Measurements from ENCODE around the gene MACROD1.

Gene MACROD1

DNA sequence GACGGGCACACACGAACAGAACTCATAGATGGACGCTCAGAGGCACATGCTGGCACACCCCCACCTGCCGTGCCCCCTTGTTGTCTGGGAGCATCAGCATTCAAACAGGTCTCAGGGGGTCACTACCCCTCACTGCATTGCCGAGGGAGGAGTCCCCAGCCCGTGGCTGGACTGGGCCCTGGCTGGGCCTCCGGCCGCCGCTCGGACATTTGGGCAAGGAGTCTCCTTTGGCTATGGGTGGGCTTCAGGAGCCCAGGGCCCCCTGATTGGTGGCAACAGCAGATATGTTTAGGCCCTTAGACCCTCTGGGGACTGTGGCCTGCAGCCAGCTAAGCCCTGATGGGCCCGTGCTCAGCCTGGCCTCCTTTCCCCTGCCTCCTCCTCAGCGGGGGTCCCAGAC lies 88.3 kb downstream of the MACROD1 start:
- DNase-seq (ENCODE audit: low spot score) (no peak), FAIRE-seq (no peak)

GRCh38 chr11:64076758-64077157 lies 89.2 kb downstream of the MACROD1 start:
- FAIRE-seq = no peak
- DNase-seq (ENCODE audit: low spot score) = no peak

DNA sequence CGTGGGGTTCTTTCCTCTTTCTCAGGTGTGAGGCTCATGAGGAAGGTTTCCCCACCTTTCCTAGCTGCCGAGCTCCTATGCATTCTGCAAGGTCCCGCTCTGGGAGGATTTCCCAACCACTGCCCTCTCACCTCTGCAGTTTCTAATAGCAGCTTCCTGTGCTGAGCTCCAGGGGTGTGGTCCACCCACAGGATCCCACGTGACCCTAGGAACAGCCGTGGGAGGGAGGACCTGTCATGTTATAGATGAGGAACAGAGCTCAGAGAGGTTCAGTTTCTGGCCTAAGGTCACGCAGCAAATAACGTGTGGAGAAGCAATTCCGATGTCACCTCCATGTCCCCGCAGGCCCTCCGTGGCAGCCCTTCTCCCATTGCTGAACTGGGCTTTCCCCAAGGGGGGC lies 91.7 kb downstream of the MACROD1 start:
- no peak for FAIRE-seq
- no peak for DNase-seq (ENCODE audit: low spot score)

- FAIRE-seq = no peak
Measured at GRCh38 chr11:64073542-64073941, 92.4 kb downstream of the MACROD1 start.

GRCh38 chr11:64072871-64073270 lies 93.0 kb downstream of the MACROD1 start:
- no peak for FAIRE-seq
- no peak for DNase-seq (ENCODE audit: low spot score)

More at GRCh38 chr11:64073542-64073941, 92.4 kb downstream of the MACROD1 start:
- no peak for DNase-seq (ENCODE audit: low spot score)

GRCh38 chr11:64072403-64072802 lies 93.5 kb downstream of the MACROD1 start:
- DNase-seq (ENCODE audit: low spot score) (no peak), FAIRE-seq (no peak)

DNA sequence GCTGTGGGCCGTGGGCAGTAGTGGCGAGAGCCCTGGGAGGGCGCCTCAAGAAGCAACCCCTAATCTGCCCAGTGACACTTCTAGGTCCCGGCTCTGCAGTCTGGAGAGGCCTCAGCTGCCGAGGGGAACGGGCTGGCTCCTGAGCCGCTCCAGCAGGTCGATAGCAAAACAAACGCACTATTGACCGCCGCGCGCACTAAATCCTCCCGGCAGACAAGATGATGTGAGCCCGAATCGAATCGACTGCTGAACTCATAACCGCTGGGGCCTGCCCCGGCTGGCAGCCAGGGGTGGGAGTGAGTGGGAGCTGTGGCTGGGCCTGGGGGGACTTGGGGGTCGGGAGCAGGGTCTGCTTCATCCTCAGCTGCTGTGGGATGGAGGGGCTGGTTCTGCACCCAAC lies 94.1 kb downstream of the MACROD1 start:
- FAIRE-seq = no peak

DNA sequence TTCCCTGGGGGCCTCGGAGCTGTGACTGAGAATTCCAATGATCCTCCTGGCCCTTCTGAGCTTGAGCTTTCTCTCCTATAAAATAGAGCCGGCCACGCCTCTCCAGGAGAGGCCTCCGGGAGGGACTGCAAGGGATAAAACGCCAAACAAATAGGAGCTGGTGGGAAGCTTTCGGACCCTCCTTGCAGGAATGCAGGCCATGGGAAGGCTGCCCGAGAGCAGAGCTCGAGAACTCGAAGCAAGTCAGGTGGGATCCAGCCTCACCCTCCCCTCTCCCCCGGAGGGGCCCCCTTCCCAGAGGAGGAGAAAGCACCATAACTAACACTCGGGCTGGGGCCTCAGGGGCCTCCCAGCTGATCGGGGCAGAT lies 95.6 kb downstream of the MACROD1 start:
- FAIRE-seq = no peak
- DNase-seq (ENCODE audit: low spot score) = no peak

More for the DNA sequence above, 94.1 kb downstream of the MACROD1 start:
- no peak for DNase-seq (ENCODE audit: low spot score)

GRCh38 chr11:64069401-64070313 lies 96.3 kb downstream of the MACROD1 start:
- DNase-seq (ENCODE audit: low spot score) (no peak), FAIRE-seq (no peak)

GRCh38 chr11:64068705-64069400 lies 97.1 kb downstream of the MACROD1 start:
- DNase-seq (ENCODE audit: low spot score) (no peak), FAIRE-seq (no peak)

DNA sequence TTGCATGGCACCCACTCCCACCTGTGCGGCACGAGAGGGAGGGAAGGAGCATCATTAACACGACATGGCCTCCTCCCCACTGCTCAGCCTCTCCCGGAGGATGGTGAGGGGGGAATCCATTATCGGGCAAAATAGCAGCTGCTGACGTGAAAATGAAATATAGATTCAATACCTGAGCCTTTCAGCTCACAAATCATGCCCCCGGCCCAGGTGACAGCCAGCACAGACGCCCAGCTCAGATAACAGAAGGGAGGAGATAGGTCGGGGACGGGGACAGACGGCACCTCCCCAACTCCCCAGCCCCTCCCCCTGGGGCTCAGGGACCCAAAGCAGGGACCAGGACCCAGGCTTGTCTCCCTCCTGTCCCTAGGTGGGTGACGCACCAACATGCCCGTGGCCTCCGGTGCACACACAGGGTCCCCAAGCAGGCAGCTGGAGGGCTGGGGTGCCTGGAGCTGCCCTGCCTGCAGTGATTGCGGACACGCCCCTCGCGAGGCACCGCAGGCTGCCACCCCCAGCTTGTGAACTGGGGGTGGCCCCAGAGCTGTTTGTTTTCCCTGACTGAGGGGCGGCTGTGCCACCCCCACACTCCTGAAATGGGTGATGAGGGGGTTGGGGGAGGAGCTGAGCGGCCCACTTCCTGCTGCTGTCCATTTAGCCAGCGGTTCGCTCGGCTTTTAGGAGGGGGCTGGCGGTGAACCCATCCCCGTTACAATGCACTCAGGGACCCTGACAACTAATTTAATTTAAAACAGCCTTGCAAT lies 98.5 kb downstream of the MACROD1 start:
- DNase-seq (ENCODE audit: low spot score) = no peak
- no peak for FAIRE-seq

DNA sequence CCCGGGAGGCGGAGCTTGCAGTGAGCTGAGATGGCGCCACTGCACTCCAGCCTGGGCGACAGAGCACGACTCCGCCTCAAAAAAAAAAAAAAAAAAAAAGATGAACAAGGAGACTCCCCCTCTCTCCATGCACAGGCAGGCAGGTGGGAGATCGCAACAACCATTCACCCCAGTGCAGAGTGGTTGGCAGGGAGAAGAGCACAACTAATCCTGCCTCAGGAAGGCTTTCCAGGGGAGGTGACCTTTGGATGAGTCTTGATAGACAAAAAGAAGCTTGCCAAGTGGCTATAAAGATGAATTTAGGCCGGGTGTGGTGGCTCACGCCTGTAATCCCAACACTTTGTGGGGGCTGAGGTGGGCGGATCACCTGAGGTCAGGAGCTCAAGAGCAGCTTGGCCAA lies 100.2 kb downstream of the MACROD1 start:
- no peak for FAIRE-seq
- no peak for DNase-seq (ENCODE audit: low spot score)

DNA sequence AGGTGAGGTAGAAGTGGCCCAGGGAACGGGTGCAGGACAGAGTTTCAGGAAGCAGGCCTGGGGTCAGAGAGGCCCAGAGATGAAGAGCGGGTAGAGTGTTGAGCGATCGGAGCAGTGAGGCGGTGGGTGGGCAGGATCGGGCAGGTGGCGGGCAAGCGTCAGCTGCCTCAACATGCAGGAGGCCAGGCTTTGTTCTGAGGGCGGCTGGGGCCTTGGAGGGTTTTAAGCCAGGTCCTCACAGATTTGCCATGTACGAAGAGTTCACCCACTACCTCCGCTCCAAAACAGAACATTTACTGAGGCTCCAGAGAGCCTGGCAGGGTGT lies 100.8 kb downstream of the MACROD1 start:
- FAIRE-seq (no peak), DNase-seq (ENCODE audit: low spot score) (no peak)

- DNase-seq (ENCODE audit: low spot score) (no peak), FAIRE-seq (no peak)
Measured at GRCh38 chr11:64064374-64065140, 101.4 kb downstream of the MACROD1 start.

- no peak for DNase-seq (ENCODE audit: low spot score)
- no peak for FAIRE-seq
Measured at GRCh38 chr11:64063777-64064176, 102.1 kb downstream of the MACROD1 start.

- no peak for DNase-seq (ENCODE audit: low spot score)
- no peak for FAIRE-seq
Measured at GRCh38 chr11:64062185-64063039, 103.5 kb downstream of the MACROD1 start.

DNA sequence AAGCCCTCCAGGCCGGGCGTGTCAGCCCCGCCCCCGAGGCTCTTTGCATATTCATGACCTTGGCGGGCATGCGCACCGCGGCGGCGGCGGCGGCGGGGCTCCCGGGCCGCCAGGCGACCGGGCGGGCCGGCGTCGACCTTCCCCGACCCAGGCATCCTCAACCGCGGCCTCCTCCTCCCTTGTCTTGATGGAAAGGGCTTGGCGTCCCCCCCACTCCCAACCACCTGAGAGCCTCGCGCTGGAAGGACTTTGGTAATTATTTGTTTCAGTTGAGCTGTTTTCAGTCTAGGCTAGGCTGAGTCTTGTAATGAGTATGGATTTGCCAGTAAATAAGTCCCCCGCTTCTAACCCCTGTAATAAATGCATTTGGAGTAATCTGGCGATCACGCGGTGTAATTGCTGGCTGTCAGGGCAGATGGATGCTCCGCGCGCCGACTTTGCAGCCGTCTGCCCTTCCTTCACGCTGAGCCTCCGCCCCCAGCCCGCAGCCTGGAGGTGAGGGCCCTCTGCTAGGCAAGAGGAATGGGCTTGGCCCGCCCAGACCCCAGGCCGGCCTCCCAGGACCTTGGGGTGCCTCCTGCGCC lies 105.0 kb downstream of the MACROD1 start:
- FAIRE-seq (no peak), DNase-seq (ENCODE audit: low spot score) (no peak)

- no peak for DNase-seq (ENCODE audit: low spot score)
Measured at GRCh38 chr11:64060263-64060860, 105.6 kb downstream of the MACROD1 start.

DNA sequence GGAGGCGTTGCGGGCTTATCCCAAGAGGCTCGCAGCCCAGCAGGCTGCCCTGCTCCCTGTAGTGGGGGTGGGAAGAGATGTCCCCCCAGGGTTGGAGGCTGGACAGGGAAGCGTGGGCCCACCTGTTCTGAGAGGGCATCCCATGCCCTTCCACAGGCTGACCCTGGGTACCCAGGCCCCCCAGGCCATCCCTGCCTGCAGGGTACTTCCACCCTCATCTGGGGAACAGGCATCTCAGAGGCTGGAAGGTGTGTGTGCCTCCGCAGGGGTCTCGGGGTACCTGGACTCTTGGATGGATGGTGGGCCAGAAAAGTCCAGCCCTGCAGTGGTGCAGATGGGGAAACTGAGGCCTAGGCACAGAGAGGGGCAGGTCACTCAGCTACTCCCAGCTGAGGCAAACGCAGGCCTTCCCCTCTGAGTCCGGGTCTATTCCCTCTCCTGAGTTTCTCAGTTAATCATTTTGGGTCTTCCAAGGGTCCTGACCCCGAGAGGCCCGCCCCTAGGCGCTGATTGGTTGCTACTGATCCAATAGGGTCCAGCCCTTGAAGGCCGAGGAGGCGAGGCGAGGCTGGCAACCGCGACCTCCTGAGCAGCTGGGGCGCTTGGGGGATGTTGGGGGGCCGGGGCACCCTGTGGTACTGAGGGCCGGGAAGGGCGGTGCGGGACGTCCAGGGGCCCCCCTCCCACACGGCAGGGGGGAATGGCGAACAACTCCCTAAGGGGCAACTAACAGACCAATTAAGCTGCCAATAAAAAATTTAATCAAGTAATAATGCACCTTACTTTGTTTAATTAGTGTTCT lies 106.4 kb downstream of the MACROD1 start:
- no peak for FAIRE-seq
- DNase-seq (ENCODE audit: low spot score) = no peak

More at GRCh38 chr11:64060263-64060860, 105.6 kb downstream of the MACROD1 start:
- FAIRE-seq = no peak

Measured in RCC 7860 (cell line).